ENCODE data around the gene CD244.

Gene CD244

DNA sequence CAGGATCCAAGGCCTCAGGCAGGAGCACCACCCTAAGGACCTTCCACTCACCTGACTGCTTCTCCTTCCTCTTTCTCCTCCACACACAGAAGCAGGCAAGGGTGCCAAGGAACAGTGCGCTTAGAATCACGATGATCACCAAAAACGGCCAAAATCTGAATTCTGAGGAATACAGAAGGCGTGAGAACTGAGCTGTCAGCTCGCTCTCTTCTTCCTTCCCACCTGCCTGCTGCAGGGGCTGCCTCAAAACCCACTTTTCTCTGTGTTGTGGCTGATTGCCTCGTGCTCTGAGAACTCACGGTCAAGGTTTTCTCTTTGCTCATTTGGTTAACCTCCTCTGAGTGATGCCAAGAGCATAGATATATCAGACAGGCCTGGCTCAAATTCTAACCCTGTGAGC lies 23.8 kb downstream of the CD244 start:
- Mint-ChIP-seq H3K4me3 (peak overlapping the region; percentile 73), H3K4me1 (peaks cover 63% of the 10 kb centered on the region), H3K27me3 (no peaks in the 10 kb centered on the region), H3K36me3 (no peaks in the 10 kb centered on the region), H3K27ac (peak overlapping the region; percentile 97), H3K9me3 (no peaks in the 10 kb centered on the region)

DNA sequence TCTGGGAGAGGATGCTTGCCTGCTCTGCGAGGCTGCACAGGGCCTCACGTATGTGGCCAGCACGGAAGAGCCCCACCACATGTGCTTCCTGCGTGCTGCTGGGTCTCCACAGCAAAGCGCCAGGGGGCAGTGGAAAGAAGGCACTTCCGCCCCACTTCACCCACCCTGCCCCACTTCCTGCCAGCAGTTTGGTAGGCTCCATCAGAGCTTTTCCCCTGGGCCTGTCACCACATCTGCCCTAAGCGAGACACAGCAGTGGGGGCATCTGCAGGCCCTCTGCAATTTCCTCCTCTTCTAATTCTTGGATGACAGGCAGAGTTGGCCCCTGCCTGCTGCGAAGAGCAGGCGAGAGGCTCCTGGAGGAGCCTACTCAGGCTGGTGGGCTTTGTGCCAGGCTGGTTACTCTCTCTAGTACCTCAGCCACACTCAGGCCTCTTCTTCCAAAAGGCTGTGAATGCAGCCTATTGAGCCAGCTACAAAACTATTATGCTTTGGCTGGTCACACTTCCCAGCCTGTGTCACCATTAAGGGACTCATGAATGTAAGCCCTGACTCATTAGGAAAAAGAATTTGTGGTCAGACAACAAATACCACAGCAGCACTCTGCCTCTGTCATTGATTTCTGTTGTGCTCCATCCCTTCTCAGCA lies 25.0 kb downstream of the CD244 start:
- H3K4me3 Mint-ChIP-seq = peak overlapping the region; percentile 73
- peak overlapping the region; percentile 97 for H3K27ac Mint-ChIP-seq
- H3K27me3 Mint-ChIP-seq = no peaks in the 10 kb centered on the region
- H3K36me3 Mint-ChIP-seq = no peaks in the 10 kb centered on the region
- no peaks in the 10 kb centered on the region for H3K9me3 Mint-ChIP-seq
- peaks cover 69% of the 10 kb centered on the region for H3K4me1 Mint-ChIP-seq

DNA sequence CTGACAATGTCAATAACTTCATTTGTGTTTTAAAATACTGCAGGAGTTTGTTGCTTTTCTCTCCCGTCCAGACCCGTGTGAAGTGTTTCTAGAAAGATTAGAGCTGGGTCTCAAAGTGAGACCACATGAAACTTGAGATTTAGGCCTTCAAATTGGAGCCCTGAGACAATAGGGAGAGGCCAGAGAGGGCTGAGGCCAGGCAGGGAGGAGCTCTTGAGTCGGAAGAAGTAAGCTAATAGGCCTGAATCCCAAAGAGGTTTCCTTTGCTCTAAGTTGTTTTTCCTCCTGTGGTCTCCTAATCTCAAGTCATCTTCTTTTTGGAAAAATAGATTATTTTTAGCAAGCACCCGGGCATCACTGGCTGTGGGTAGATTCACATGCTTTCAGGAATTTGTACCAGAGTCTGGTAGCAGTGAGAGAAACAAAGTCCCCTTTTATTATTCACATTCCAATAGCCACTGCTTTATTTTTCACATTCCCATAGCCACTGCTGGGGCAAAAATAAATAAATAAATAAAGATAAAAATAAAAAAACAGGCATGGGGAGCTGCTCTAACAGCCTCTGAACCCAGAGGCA lies 25.6 kb downstream of the CD244 start:
- Mint-ChIP-seq H3K4me3 (peak overlapping the region; percentile 45), H3K4me1 (peaks cover 69% of the 10 kb centered on the region), H3K9me3 (no peaks in the 10 kb centered on the region), H3K27ac (peak overlapping the region; percentile 97), H3K36me3 (no peaks in the 10 kb centered on the region), H3K27me3 (no peaks in the 10 kb centered on the region)

DNA sequence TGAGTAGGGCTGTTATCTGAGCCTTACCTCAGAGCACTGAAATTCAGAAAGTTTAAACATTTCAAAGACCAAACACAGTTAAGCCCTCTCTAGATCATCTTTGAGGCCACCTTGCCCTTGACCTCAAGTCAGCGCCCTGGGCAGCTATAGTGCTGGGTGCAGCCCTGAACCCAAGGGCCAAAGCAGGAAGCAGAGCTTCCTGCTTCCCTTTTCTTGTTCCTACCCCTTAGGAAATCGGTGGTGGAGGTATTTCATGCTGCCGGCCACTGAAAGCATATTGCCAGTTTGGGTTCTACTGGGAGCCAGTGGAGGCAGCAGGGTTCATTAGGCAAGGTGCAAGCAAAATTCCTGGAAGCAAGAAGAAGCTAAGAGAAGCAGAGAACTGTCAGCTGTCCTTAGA lies 26.1 kb downstream of the CD244 start:
- H3K4me1 Mint-ChIP-seq = peaks cover 69% of the 10 kb centered on the region
- H3K36me3 Mint-ChIP-seq = no peaks in the 10 kb centered on the region
- peak overlapping the region; percentile 45 for H3K4me3 Mint-ChIP-seq
- H3K27me3 Mint-ChIP-seq = no peaks in the 10 kb centered on the region
- no peaks in the 10 kb centered on the region for H3K9me3 Mint-ChIP-seq
- H3K27ac Mint-ChIP-seq = peak overlapping the region; percentile 96

DNA sequence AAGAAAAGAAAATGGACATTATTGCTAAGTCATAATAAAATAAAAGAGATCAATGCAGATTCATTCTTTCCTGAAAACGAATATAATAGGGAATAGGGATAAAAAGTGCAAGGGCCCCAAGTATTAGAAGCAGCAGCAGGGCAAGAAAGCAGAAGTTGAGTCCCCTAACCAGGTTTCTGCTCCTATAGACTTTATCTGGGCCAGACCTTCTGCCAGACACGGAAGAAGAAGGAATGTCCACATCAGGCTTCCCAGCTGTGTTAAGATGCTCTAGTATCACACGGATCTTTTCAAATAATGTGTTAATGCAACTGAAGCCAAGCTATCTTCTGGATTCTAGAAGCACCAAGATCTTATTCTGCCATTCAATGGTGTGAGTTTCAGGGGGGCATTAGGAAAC lies 26.9 kb downstream of the CD244 start:
- Mint-ChIP-seq H3K4me1 (peaks cover 76% of the 10 kb centered on the region), H3K27me3 (no peaks in the 10 kb centered on the region), H3K36me3 (no peaks in the 10 kb centered on the region), H3K4me3 (no peak overlapping the region), H3K9me3 (no peaks in the 10 kb centered on the region), H3K27ac (peak overlapping the region; percentile 86)

DNA sequence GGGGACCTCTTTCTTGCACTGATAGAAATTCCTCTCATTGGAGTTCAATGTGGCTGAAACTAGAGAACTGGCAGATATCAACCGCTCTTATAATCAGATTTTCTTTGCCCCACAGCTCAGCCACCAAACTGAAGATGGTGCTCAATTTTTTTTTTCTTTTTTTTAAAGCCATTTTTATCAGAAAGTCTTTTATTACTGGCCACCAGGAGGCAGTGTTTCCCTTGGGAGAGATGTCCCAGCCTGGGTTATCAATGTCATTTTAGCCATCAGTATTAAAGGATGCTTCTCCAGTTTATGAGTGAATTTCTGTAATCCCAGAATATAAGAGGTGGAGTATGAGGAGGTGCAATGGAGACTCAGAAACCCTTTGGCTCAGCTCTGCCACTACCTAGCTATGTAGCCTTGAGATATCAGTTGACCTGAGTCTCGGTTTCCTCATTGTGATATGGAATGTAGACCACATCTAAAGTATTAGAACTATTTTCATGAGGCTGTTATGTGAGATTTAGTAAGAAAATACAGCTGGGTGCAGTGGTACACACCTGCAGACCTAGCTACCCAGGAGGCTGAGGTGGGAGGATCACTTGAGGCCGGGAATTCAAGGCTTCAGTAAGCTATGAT lies 27.6 kb downstream of the CD244 start:
- no peaks in the 10 kb centered on the region for H3K36me3 Mint-ChIP-seq
- H3K4me1 Mint-ChIP-seq = peaks cover 82% of the 10 kb centered on the region
- H3K9me3 Mint-ChIP-seq = no peaks in the 10 kb centered on the region
- H3K27me3 Mint-ChIP-seq = no peaks in the 10 kb centered on the region
- H3K27ac Mint-ChIP-seq = peak overlapping the region; percentile 88
- no peak overlapping the region for H3K4me3 Mint-ChIP-seq

DNA sequence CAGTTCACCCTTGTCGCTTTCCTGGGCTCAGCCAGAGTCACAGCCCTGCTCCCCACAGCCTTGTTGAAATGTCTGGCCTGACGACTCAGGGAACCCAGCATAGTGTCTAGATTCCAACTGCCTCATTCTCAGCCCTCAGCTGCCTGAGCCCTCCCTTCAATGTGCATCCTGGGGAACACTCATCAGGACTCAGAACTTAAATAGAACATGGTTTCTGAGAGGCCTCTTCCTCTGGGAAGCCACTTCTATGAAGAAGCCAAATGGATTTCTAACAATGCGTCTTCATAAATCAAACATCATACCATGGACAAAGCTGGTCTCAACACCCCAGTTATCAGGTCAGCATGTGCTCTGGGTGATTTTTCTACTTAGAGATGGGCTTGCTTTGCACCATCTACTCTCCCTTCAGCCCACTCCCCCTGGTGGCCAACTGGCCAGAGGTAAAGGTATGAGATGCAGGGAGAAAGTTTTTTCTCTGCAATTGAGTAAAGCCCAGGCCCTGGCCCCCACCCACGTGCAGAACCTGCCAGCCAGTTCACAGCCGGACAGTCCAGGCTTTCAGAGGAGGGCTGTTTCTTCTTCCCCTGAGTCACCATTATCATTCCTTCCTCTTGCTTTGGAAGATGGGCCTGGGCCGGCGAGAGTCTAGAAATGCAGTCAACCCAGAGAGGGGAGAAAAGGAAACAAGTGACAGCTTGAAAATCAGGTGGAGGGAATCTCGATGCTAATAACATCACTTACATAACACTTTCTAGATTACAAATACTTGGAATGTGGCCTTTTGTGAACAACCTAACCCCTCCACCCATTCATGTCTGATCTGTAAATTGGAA lies 32.1 kb downstream of the CD244 start:
- peak overlapping the region; percentile 91 for H3K27ac Mint-ChIP-seq
- no peak overlapping the region for H3K4me3 Mint-ChIP-seq
- peaks cover 11% of the 10 kb centered on the region for H3K36me3 Mint-ChIP-seq
- H3K4me1 Mint-ChIP-seq = peaks cover 49% of the 10 kb centered on the region
- H3K27me3 Mint-ChIP-seq = no peaks in the 10 kb centered on the region
- H3K9me3 Mint-ChIP-seq = no peaks in the 10 kb centered on the region

DNA sequence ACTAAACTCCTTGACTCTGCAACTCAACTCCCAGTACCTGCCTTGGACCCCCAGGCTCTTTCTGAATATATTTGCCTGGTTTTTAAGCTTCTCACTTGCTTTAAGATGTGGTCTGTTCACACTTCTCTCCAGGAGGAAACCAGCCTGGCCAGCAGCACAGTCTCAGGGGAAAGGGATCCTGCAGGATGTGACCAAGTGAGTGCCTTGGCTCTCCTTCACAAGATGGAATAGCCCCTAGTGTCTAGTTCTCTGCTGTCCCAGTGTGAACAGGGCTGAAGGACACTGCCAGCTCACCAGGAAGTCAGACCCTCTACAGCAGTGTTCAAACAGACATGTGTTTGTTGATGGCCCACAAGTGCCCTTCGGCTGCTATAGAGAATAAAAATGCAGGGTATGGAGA lies 32.9 kb downstream of the CD244 start:
- Mint-ChIP-seq H3K27ac (peak overlapping the region; percentile 91), H3K9me3 (no peaks in the 10 kb centered on the region), H3K36me3 (peaks cover 11% of the 10 kb centered on the region), H3K4me3 (no peak overlapping the region), H3K4me1 (peaks cover 41% of the 10 kb centered on the region), H3K27me3 (no peaks in the 10 kb centered on the region)

DNA sequence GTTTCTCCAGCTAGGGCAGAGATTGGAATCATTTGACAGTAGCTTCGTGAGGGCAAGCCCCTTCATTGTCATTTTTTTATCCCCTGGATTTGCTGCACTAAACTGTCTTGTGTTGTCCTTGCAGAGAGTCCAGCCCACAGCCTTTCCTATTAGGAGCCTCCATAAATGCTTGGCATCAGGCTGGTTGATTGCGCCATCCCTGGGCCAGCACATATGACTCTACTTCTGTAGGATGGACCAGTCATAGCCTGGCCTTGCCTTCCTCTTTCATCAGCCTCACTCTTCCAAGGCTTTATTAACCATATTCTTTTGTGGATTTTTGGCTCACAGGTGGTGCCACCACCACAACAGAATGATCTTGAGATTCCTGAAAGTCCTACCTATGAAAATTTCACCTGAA lies 35.3 kb downstream of the CD244 start:
- H3K27me3 Mint-ChIP-seq = no peaks in the 10 kb centered on the region
- H3K4me3 Mint-ChIP-seq = no peak overlapping the region
- no peak overlapping the region for H3K27ac Mint-ChIP-seq
- peaks cover 23% of the 10 kb centered on the region for H3K4me1 Mint-ChIP-seq
- peaks cover 15% of the 10 kb centered on the region for H3K36me3 Mint-ChIP-seq
- H3K9me3 Mint-ChIP-seq = no peaks in the 10 kb centered on the region

DNA sequence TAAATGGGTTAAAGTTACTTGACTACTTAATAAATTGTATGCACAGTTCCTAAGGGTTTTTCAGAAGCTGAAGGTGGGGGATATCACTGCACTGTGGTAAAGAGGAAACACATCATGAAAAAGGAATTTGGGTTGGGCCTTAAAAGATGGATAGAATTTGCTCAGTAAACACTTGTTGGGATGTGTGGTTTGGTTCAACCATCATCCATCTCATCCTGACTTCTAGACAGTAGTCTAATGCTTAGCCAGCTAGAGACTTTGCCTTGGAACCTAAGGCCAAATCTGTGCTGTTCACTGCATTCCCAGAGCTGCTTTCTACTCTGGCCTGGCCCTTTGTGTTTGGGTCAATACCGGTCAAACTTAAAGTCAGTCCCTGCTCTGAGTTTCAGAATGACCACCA lies 36.1 kb downstream of the CD244 start:
- Mint-ChIP-seq H3K36me3 (peaks cover 17% of the 10 kb centered on the region), H3K4me3 (no peak overlapping the region), H3K27me3 (no peaks in the 10 kb centered on the region), H3K4me1 (peaks cover 23% of the 10 kb centered on the region), H3K9me3 (no peaks in the 10 kb centered on the region), H3K27ac (peak overlapping the region; percentile 68)

DNA sequence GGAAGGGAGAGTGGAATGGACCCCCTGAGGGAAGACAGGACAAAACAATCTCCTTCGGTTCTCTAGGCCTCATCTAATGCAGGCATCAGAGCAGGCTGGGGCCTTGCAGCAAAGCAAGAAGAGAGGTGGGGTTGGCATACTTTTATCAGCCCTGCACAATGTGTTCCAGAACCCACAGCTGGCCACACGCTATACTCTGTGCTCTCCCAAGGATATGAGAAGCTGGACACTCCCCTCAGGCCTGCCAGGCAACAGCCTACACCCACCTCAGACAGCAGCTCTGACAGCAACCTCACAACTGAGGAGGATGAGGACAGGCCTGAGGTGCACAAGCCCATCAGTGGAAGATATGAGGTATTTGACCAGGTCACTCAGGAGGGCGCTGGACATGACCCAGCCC lies 39.4 kb downstream of the CD244 start:
- H3K4me3 Mint-ChIP-seq = no peak overlapping the region
- H3K27ac Mint-ChIP-seq = no peak overlapping the region
- peaks cover 5% of the 10 kb centered on the region for H3K4me1 Mint-ChIP-seq
- H3K9me3 Mint-ChIP-seq = no peaks in the 10 kb centered on the region
- H3K36me3 Mint-ChIP-seq = peaks cover 22% of the 10 kb centered on the region
- H3K27me3 Mint-ChIP-seq = no peaks in the 10 kb centered on the region

DNA sequence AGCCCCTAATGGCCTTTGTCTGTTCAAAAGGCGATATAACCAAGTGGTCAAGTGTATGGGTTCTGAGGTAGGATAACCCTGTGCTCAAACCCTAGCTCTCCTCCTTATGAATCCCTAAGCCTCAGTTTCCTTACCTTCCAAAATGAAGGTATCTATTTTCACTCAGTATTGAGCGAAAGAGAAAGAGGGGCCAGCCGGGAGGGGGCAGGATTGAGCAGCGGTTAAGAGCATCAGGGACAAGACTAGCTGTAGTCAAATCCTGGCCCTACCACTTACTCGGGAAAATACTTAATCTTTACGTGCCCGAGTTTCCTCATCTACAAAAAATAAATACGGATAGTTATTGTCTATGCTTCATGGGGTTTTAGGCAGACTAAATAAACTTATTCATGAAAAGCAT lies 41.1 kb downstream of the CD244 start:
- Mint-ChIP-seq H3K9me3 (no peaks in the 10 kb centered on the region), H3K4me3 (no peak overlapping the region), H3K27ac (peak overlapping the region; percentile 23), H3K27me3 (no peaks in the 10 kb centered on the region), H3K4me1 (peaks cover 5% of the 10 kb centered on the region), H3K36me3 (peaks cover 19% of the 10 kb centered on the region)

DNA sequence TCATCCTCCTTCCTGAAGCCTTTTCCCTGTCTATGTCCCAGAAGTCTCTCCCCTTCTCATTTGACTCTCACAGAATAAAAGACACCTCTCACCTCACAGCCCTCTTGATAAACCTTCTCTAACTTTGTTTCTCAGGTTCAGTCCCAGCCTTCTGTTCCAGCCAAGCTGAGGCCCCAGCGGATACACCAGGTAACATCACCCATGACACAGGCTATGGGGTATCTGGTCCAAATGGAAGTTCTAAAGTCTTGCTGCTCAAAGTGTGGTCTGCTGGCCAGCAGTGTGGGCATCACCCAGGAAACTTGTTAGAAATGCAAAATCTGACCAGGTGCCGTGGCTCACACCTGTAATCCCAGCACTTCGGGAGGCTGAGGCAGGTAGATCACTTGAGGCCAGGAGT lies 43.5 kb downstream of the CD244 start:
- Mint-ChIP-seq H3K4me3 (no peak overlapping the region), H3K4me1 (peaks cover 5% of the 10 kb centered on the region), H3K36me3 (peaks cover 20% of the 10 kb centered on the region), H3K9me3 (no peaks in the 10 kb centered on the region), H3K27me3 (no peaks in the 10 kb centered on the region), H3K27ac (peak overlapping the region; percentile 66)

DNA sequence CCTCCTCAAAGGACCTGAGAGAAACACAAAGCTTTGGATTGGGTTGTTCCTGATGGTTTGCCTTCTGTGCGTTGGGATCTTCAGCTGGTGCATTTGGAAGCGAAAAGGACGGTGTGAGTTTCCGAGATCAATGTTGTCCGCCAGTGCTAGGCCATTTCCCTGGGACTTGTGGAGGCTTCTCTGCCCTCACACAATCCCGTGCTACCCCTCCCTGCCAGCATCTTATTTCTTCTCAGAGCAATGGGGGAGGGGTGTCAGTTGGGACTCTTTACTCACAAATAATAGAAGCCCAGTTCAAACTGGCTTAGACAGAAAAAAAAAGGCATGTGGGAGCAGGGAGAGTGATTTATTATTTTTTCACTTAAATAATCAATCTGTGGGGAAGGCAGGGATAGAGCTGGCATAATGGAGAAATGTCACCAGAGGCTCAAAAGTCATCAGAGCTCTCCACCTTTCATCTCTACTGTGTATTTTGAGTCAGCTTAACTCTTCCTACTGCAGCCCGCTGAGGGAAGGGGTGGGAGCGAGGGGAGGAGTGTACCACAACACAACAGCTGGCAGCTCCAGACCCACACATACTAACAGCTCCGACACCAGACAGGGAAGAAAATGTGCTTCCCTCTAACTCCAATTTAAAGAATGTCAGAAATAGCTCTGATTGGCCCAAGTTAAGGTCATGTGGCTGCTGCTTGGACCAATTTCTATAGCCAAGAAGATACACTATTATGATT lies 44.3 kb downstream of the CD244 start:
- Mint-ChIP-seq H3K9me3 (no peaks in the 10 kb centered on the region), H3K27ac (peak overlapping the region; percentile 63)

DNA sequence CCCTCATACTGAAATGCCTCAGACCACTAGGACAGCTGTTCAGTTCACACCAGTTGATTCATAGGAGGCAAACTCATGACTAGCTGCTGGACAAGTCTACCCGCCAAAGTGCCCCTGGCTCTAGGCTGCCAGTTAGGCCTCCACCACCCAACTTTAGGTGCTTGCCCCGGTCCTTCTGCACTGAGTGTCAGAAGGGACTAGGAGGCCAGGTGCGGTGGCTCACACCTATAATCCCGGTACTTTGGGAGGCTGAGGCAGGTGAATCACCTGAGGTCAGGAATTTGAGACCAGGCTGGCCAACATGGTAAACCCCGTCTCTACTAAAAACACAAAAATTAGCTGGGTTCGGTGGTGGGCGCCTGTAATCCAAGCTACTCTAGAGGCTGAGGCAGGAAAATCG lies 47.8 kb downstream of the CD244 start:
- Mint-ChIP-seq H3K9me3 (no peaks in the 10 kb centered on the region), H3K4me1 (peaks cover 46% of the 10 kb centered on the region), H3K4me3 (no peak overlapping the region), H3K36me3 (peaks cover 28% of the 10 kb centered on the region), H3K27me3 (no peaks in the 10 kb centered on the region), H3K27ac (peak overlapping the region; percentile 86)

More for the DNA sequence above, 44.3 kb downstream of the CD244 start:
- Mint-ChIP-seq H3K27me3 (no peaks in the 10 kb centered on the region), H3K4me3 (no peak overlapping the region), H3K4me1 (peaks cover 13% of the 10 kb centered on the region), H3K36me3 (peaks cover 26% of the 10 kb centered on the region)
